T-helper 1 cell (primary cell): ENCODE results near the gene CISD3.
"Not testable (repeated sequence)": the region's sequence is repeated elsewhere in the genome, so short reads cannot be mapped to it uniquely, and the experiment has no call there.

Experiments used
- DNase-seq, 5 donors: peaks; one replicate each; pipeline ENCODE4 v3.0.0-alpha.2; 2012 to 2020

The CISD3 gene

GRCh38 chr17:38707678-38708351 lies 22.3 kb upstream of the CISD3 start:
- no peak for DNase-seq

- DNase-seq = no peak
Observed at GRCh38 chr17:38709104-38709820, 20.9 kb upstream of the CISD3 start.

GRCh38 chr17:38709864-38710603 lies 20.1 kb upstream of the CISD3 start:
- DNase-seq = no peak

GRCh38 chr17:38710604-38710962 lies 19.6 kb upstream of the CISD3 start:
- DNase-seq = no peak

- no peak for DNase-seq
Observed at GRCh38 chr17:38710985-38711384, 19.2 kb upstream of the CISD3 start.

GRCh38 chr17:38711792-38712571 lies 18.2 kb upstream of the CISD3 start:
- DNase-seq = no peak

- no peak for DNase-seq
Observed at GRCh38 chr17:38712593-38712992, 17.5 kb upstream of the CISD3 start.

GRCh38 chr17:38713456-38714075 lies 16.6 kb upstream of the CISD3 start:
- DNase-seq = no peak

- no peak for DNase-seq
Observed at GRCh38 chr17:38715216-38715943, 14.8 kb upstream of the CISD3 start.

- DNase-seq = no peak
Observed at GRCh38 chr17:38716368-38717005, 13.7 kb upstream of the CISD3 start.

GRCh38 chr17:38717139-38717745 lies 12.9 kb upstream of the CISD3 start:
- no peak for DNase-seq

GRCh38 chr17:38719289-38719942 lies 10.7 kb upstream of the CISD3 start:
- DNase-seq = no peak

- no peak for DNase-seq
Observed at GRCh38 chr17:38719943-38720641, 10.0 kb upstream of the CISD3 start.

- no peak for DNase-seq
Observed at GRCh38 chr17:38720941-38721340, 9.2 kb upstream of the CISD3 start.

- no peak for DNase-seq
Observed at GRCh38 chr17:38721802-38722201, 8.3 kb upstream of the CISD3 start.

GRCh38 chr17:38724337-38724988 lies 5.7 kb upstream of the CISD3 start:
- DNase-seq = no peak

GRCh38 chr17:38725066-38725465 lies 5.1 kb upstream of the CISD3 start:
- no peak for DNase-seq

GRCh38 chr17:38726145-38726544 lies 4.0 kb upstream of the CISD3 start:
- DNase-seq = not testable (repeated sequence)

GRCh38 chr17:38727736-38728135 lies 2.4 kb upstream of the CISD3 start:
- DNase-seq = peak in 1 of 5 donors; percentile 87
